CD4-positive, alpha-beta T cell (primary cell): ENCODE data around the gene OR9I1. TPM values are rescaled to one million over a fixed set of nuclear protein-coding genes. Genes with fewer than 3 reads are reported as not detected.

ENCODE experiments used
- ATAC-seq: fragments of 200-7000 bp; cut with Tn5 transposase; one replicate; pipeline ENCODE4 v1.10.0; 2022; ENCODE audit warnings: mild to moderate bottlenecking; ENCODE audit not compliant: poor library complexity
- CTCF ChIA-PET: fragments of 350-600 bp; sonication (Branson Sonifier 250); formaldehyde crosslinking; loops from one replicate; lab custom pipeline; 2021; ENCODE audit warnings: antibody characterized with exemption, inconsistent platforms; lab: Charles Lee
- POLR2A ChIA-PET: fragments of 350-600 bp; sonication (Branson Sonifier 250); formaldehyde crosslinking; loops from one replicate; lab custom pipeline; 2021; ENCODE audit warnings: antibody characterized with exemption, inconsistent platforms; lab: Charles Lee
- DNase-seq, 14 experiments: peaks; one replicate each; pipeline ENCODE4 v3.0.0-alpha.2; 2013 to 2020; ENCODE audit warnings: mixed read lengths in 2 of 14
- H3K27ac ChIP-seq, 2 donors: one replicate each; pipeline versions ENCODE4 v1.5.1 to v1.7.0; 2013; ENCODE audit warnings: low read length in 2 of 2, low read depth in 1 of 2, mild to moderate bottlenecking in 1 of 2
- H3K27me3 ChIP-seq, 2 experiments: 1 replicate in 1 of 2; 2 replicates in 1 of 2; pipeline versions ENCODE4 v1.6.1 to v1.7.0; 2013; ENCODE audit warnings: low read length in 2 of 2, control low read depth in 1 of 2, mild to moderate bottlenecking in 1 of 2, moderate library complexity in 1 of 2; ENCODE audit not compliant: insufficient read depth in 2 of 2, control insufficient read depth in 1 of 2
- H3K36me3 ChIP-seq: one replicate; pipeline ENCODE4 v1.6.1; 2013; ENCODE audit warnings: low read length, control low read depth; ENCODE audit not compliant: insufficient read depth
- H3K4me1 ChIP-seq: one replicate; pipeline ENCODE4 v1.6.1; 2013; ENCODE audit warnings: low read length, control low read depth; ENCODE audit not compliant: insufficient read depth
- H3K4me3 ChIP-seq: one replicate; pipeline ENCODE4 v1.5.1; 2013; ENCODE audit warnings: mild to moderate bottlenecking, low read length, moderate library complexity
- H3K9me3 ChIP-seq, 2 experiments: 1 replicate in 1 of 2; 2 replicates in 1 of 2; pipeline versions ENCODE4 v1.6.1 to v1.7.0; 2013; ENCODE audit warnings: low read length in 2 of 2, mild to moderate bottlenecking in 2 of 2, control low read depth in 1 of 2, moderate library complexity in 1 of 2; ENCODE audit not compliant: control insufficient read depth in 1 of 2, insufficient read depth in 1 of 2
- H3K27ac Mint-ChIP-seq: one replicate; pipeline ENCODE4 v1.8.0; 2020; ENCODE audit warnings: mixed read lengths
- H3K27me3 Mint-ChIP-seq: one replicate; pipeline ENCODE4 v1.8.0; 2021; ENCODE audit warnings: mixed read lengths
- H3K36me3 Mint-ChIP-seq: one replicate; pipeline ENCODE4 v1.8.0; 2021; ENCODE audit warnings: low read depth, mixed read lengths
- H3K4me1 Mint-ChIP-seq: one replicate; pipeline ENCODE4 v1.8.0; 2021; ENCODE audit warnings: low read depth, mixed read lengths
- H3K4me3 Mint-ChIP-seq: one replicate; pipeline ENCODE4 v1.8.0; 2020; ENCODE audit warnings: mild to moderate bottlenecking, mixed read lengths
- H3K9me3 Mint-ChIP-seq: one replicate; pipeline ENCODE4 v1.8.0; 2020; ENCODE audit warnings: mixed read lengths
- intact Hi-C, 2 experiments: fragments of 100-400 bp; cut with DNase I in 1 of 2; cut with micrococcal nuclease in 1 of 2; formaldehyde crosslinking; loops; one replicate each; pipeline versions ENCODE4 v1.15.1 to v1.9.0; 2023 to 2025; cut with DNase I, micrococcal nuclease
- polyA plus RNA-seq, 2 donors: library from polyadenylated mRNA; unstranded; fragments of 120-200 nt; gene quantifications; one replicate each; pipeline ENCODE4 v1.2.1, GENCODE V29; 2013
- total RNA-seq, 174 experiments: library from RNA in 2 of 174; stranded (reverse) in 2 of 174; gene quantifications; one replicate each; pipeline ENCODE4 v1.2.3 and lab custom pipeline; 2021 to 2026
- TF ChIP-seq, protein P1 (sequence below): fragments of 200-600 bp; IDR thresholded peaks from one replicate; pipeline ENCODE4 v1.8.0; 2022; ENCODE audit warnings: antibody characterized with exemption, mild to moderate bottlenecking

Gene OR9I1, protein sequence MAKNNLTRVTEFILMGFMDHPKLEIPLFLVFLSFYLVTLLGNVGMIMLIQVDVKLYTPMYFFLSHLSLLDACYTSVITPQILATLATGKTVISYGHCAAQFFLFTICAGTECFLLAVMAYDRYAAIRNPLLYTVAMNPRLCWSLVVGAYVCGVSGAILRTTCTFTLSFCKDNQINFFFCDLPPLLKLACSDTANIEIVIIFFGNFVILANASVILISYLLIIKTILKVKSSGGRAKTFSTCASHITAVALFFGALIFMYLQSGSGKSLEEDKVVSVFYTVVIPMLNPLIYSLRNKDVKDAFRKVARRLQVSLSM
- total RNA-seq (not detected), total RNA-seq (lab: John Stamatoyannopoulos, UW) (0 to 0.12 (median 0) reads per million in 172 experiments)
- not detected for polyA plus RNA-seq (2013, experiment 1 of 2)
- not detected for polyA plus RNA-seq (2013, experiment 2 of 2)

DNA sequence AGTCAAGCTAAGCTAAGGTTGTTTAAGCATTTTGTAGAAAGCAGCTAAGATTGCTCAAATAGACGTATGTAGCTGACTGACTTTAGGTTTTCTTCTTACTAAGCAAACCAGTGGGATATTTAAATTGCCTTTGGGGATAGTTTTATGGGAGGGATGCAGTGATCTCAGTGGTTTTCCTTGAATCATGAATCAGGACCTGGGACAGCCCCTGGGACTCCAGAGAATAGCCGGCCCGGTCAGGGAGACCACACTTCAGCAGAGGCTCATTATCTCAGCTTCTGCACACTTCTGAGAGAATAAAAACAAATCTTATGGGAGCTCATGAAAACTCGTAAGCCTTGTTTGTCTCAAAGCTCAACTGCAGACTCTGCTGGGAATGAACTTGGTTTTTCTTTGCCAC lies at the start of gene OR9I1:
Gene OR9I1, minus strand, starts transcription at position 62 of the 400 bp plus-strand sequence. CDS start 6,086 bp downstream, outside the sequence.
- Histone ChIP-seq H3K36me3 (no peaks in the 10 kb centered on the region), H3K4me1 (no peaks in the 10 kb centered on the region), H3K27me3 (peaks cover 0 to 3% of the 10 kb centered on the region in 2 experiments), H3K4me3 (no peak within 1 kb of the TSS), H3K9me3 (no peaks in the 10 kb centered on the region), H3K27ac (no peak within 1 kb of the TSS)
- Mint-ChIP-seq H3K4me3 (no peak within 1 kb of the TSS), H3K27me3 (peaks cover 36% of the 10 kb centered on the region), H3K36me3 (no peaks in the 10 kb centered on the region), H3K9me3 (no peaks in the 10 kb centered on the region), H3K4me1 (no peaks in the 10 kb centered on the region), H3K27ac (no peak within 1 kb of the TSS)
- CTCF ChIA-PET: no interaction called here
- ATAC-seq (no peak), DNase-seq (no peak)
- TF ChIP-seq, protein P1, sequence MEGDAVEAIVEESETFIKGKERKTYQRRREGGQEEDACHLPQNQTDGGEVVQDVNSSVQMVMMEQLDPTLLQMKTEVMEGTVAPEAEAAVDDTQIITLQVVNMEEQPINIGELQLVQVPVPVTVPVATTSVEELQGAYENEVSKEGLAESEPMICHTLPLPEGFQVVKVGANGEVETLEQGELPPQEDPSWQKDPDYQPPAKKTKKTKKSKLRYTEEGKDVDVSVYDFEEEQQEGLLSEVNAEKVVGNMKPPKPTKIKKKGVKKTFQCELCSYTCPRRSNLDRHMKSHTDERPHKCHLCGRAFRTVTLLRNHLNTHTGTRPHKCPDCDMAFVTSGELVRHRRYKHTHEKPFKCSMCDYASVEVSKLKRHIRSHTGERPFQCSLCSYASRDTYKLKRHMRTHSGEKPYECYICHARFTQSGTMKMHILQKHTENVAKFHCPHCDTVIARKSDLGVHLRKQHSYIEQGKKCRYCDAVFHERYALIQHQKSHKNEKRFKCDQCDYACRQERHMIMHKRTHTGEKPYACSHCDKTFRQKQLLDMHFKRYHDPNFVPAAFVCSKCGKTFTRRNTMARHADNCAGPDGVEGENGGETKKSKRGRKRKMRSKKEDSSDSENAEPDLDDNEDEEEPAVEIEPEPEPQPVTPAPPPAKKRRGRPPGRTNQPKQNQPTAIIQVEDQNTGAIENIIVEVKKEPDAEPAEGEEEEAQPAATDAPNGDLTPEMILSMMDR: no peak
- intact Hi-C loops: no loop called here
- POLR2A ChIA-PET: no interaction called here

DNA sequence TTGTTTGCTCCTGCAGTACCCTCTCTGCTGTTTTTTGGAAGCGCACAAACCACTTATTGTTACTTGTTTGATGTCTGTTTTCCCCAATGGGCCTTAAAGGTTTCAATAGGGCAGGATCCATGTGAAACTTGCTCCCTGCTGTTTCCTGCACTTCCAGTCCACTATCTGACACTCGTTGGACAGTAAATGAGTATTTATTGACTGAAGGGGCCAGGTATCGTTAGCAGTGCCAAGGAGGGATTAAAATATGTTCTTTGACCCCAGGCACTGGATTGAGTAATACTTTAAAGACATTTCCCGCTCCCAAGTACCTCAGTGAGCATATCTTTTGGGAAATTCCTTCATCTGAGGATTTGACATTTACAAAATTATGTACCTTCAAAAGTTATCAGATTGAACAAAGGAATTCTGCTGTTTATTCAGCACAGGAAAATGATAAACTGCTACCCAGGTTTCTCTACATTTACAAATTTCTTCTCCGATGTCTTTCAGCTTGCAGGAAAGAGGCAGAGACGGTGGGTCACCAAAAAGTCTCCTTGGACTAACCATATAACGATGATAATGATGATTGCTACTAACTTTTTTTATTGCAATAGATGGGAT lies 40.3 kb upstream of the OR9I1 start:
- no peaks in the 10 kb centered on the region for H3K36me3 ChIP-seq
- no peaks in the 10 kb centered on the region for H3K9me3 ChIP-seq
- no peak overlapping the region for H3K4me3 Mint-ChIP-seq
- ChIA-PET CTCF (no interaction called here), POLR2A (no interaction called here)
- no peak overlapping the region for H3K27ac Mint-ChIP-seq
- H3K27me3 ChIP-seq: no peaks in the 10 kb centered on the region
- H3K9me3 Mint-ChIP-seq: no peaks in the 10 kb centered on the region
- H3K27me3 Mint-ChIP-seq: peaks cover 13% of the 10 kb centered on the region
- no peak for DNase-seq
- H3K4me1 Mint-ChIP-seq: no peaks in the 10 kb centered on the region
- intact Hi-C loops: no loop called here
- no peak for ATAC-seq
- H3K27ac ChIP-seq: no peak overlapping the region
- no peaks in the 10 kb centered on the region for H3K36me3 Mint-ChIP-seq
- TF ChIP-seq, protein P1: no peak
- no peak overlapping the region for H3K4me3 ChIP-seq
- no peaks in the 10 kb centered on the region for H3K4me1 ChIP-seq

DNA sequence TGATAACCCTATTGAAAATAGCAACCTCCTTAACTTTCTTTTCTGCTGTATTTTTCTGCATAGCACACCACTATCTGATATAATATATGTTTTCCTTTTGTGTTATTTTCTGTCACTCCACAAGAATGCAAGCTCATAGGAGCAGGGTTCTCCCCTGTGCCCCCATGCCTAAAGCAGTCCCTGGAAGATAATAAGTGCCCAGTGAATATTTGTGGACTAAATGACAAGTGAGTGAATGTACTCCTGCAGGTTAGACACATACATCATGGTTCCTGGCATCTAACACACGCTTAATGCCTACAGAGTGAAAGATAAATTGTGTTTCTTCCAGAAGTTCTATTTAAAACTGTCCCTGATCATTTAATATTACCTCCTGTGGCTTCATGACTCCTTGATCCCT lies 39.7 kb upstream of the OR9I1 start:
- H3K27ac ChIP-seq: no peak overlapping the region
- Mint-ChIP-seq H3K4me3 (no peak overlapping the region), H3K27me3 (peaks cover 13% of the 10 kb centered on the region), H3K4me1 (no peaks in the 10 kb centered on the region), H3K9me3 (no peaks in the 10 kb centered on the region), H3K36me3 (no peaks in the 10 kb centered on the region), H3K27ac (no peak overlapping the region)
- H3K4me1 ChIP-seq: no peaks in the 10 kb centered on the region
- ChIA-PET POLR2A (no interaction called here), CTCF (no interaction called here)
- no peaks in the 10 kb centered on the region for H3K27me3 ChIP-seq
- ATAC-seq (no peak), DNase-seq (no peak)
- H3K9me3 ChIP-seq: no peaks in the 10 kb centered on the region
- H3K36me3 ChIP-seq: no peaks in the 10 kb centered on the region
- TF ChIP-seq, protein P1: no peak
- intact Hi-C loops: no loop called here
- H3K4me3 ChIP-seq: no peak overlapping the region
